Thyroid gland (tissue), 4 donors: Measurements from ENCODE around the gene GDPD5. TPM values are rescaled to one million over a fixed set of nuclear protein-coding genes. Genes with fewer than 3 reads are reported as not detected.

Experiments used
- DNase-seq, 2 donors: peaks; one replicate each; pipeline ENCODE4 v3.0.0-alpha.2; 2019
- H3K27ac ChIP-seq, 3 donors: fragments of 200-600 bp; sonication (generic); 1 replicate in 2 of 3; 2 replicates in 1 of 3; pipeline ENCODE4 v1.5.1; 2016 to 2019; ENCODE audit warnings: mild to moderate bottlenecking in 1 of 3, moderate library complexity in 1 of 3
- H3K27me3 ChIP-seq: fragments of 200-600 bp; sonication (generic); one replicate; pipeline ENCODE4 v1.5.1; 2019
- H3K36me3 ChIP-seq, 2 donors: fragments of 200-600 bp; sonication (generic); one replicate each; pipeline ENCODE4 v1.5.1; 2016 to 2019
- H3K4me1 ChIP-seq, 2 donors: fragments of 200-600 bp; sonication (generic); one replicate each; pipeline ENCODE4 v1.5.1; 2017 to 2019
- H3K4me3 ChIP-seq, 3 donors: fragments of 200-600 bp; sonication (generic); replicated peaks in 1 of 3; 1 replicate in 2 of 3; 2 replicates in 1 of 3; pipeline ENCODE4 v1.5.1; 2016; ENCODE audit warnings: mild to moderate bottlenecking in 1 of 3
- H3K9me3 ChIP-seq: fragments of 200-600 bp; sonication (generic); one replicate; pipeline ENCODE4 v1.5.1; 2017
- CTCF ChIP-seq, 6 experiments: fragments of 200-600 bp in 3 of 6; fragments of 450-650 bp in 3 of 6; sonication (generic) in 3 of 6; IDR thresholded peaks; one replicate each; pipeline ENCODE4 v1.5.1; 2016 to 2019; ENCODE audit warnings: antibody characterized with exemption in 6 of 6, mild to moderate bottlenecking in 2 of 6, inconsistent platforms in 1 of 6, moderate library complexity in 1 of 6
- POLR2A ChIP-seq, 2 donors: fragments of 450-650 bp; IDR thresholded peaks; one replicate each; pipeline ENCODE4 v1.6.1; 2017; ENCODE audit warnings: antibody characterized with exemption in 2 of 2, mild to moderate bottlenecking in 2 of 2, moderate library complexity in 1 of 2
- WGBS, 2 donors: methylation state at CpG; one replicate each; pipeline ENCODE4 v1.1.5; 2017; 5-methylcytosine and 5-hydroxymethylcytosine counted together
- intact Hi-C: fragments of 100-400 bp; cut with DNase I; formaldehyde crosslinking; loops from one replicate; pipeline ENCODE4 v1.15.1; 2023
- total RNA-seq, 4 donors: library from RNA; depleted of rRNA; stranded (reverse); fragments of >200 nt; gene quantifications; one replicate each; pipeline ENCODE4 v1.2.3, GENCODE V29; 2016

Gene GDPD5
- total RNA-seq, 4 donors from 2014 or later: 5.6 to 6.4 (median 6.1) TPM

- H3K4me3 ChIP-seq: no peak overlapping the region
- TF ChIP-seq POLR2A (IDR thresholded peaks at IDR 0.05): no peak
- no peak for TF ChIP-seq CTCF (IDR thresholded peaks at IDR 0.05)
- H3K36me3 ChIP-seq: no peaks in the 10 kb centered on the region
- intact Hi-C loops: no loop called here
- H3K27me3 ChIP-seq: no peaks in the 10 kb centered on the region
- no peaks in the 10 kb centered on the region for H3K4me1 ChIP-seq
- H3K9me3 ChIP-seq: no peaks in the 10 kb centered on the region
- no peak for DNase-seq
- WGBS, 2 donors: 80 to 82% methylated on average over 3 to 4 of the region's 9 CpGs
- no peak overlapping the region for H3K27ac ChIP-seq
Observed at GRCh38 chr11:75436806-75437205, 88.9 kb downstream of the GDPD5 start.

- H3K4me3 ChIP-seq: no peak overlapping the region
- WGBS, 2 donors: 90 to 93% methylated on average over 7 to 9 of the region's 9 CpGs
- intact Hi-C loops: no loop called here
- no peaks in the 10 kb centered on the region for H3K36me3 ChIP-seq
- TF ChIP-seq POLR2A (IDR thresholded peaks at IDR 0.05) (no peak), CTCF (IDR thresholded peaks at IDR 0.05) (no peak)
- no peak overlapping the region for H3K27ac ChIP-seq
- no peak for DNase-seq
- no peaks in the 10 kb centered on the region for H3K27me3 ChIP-seq
- peaks cover 0 to 3% of the 10 kb centered on the region in 2 donors for H3K4me1 ChIP-seq
- no peaks in the 10 kb centered on the region for H3K9me3 ChIP-seq
Observed at GRCh38 chr11:75435571-75435925, 90.2 kb downstream of the GDPD5 start.

GRCh38 chr11:75434886-75435570, 90.7 kb downstream of the GDPD5 start:
- H3K36me3 ChIP-seq: no peaks in the 10 kb centered on the region
- intact Hi-C loops: no loop called here
- no peaks in the 10 kb centered on the region for H3K27me3 ChIP-seq
- no peaks in the 10 kb centered on the region for H3K9me3 ChIP-seq
- WGBS, 2 donors: 95 to 97% methylated on average over 8 to 11 of the region's 12 CpGs
- TF ChIP-seq CTCF (IDR thresholded peaks at IDR 0.05) (no peak), POLR2A (IDR thresholded peaks at IDR 0.05) (no peak)
- no peak overlapping the region for H3K27ac ChIP-seq
- DNase-seq: no peak
- peaks cover 0 to 6% of the 10 kb centered on the region in 2 donors for H3K4me1 ChIP-seq
- no peak overlapping the region for H3K4me3 ChIP-seq

- 90 to 100% methylated on average over 2 of the region's 4 CpGs for WGBS, 2 donors
- H3K27me3 ChIP-seq: no peaks in the 10 kb centered on the region
- intact Hi-C loops: no loop called here
Observed at GRCh38 chr11:75434051-75434450, 91.7 kb downstream of the GDPD5 start.

More at GRCh38 chr11:75434051-75434450, 91.7 kb downstream of the GDPD5 start:
- Histone ChIP-seq H3K27ac (no peak overlapping the region), H3K4me1 (peaks cover 0 to 11% of the 10 kb centered on the region in 2 donors), H3K36me3 (no peaks in the 10 kb centered on the region), H3K9me3 (no peaks in the 10 kb centered on the region), H3K4me3 (no peak overlapping the region)
- DNase-seq: no peak
- TF ChIP-seq POLR2A (IDR thresholded peaks at IDR 0.05) (no peak), CTCF (IDR thresholded peaks at IDR 0.05) (no peak)
